GM12875 (cell line): ENCODE data around the gene RPL32.

Experiments
- H3K4me3 ChIP-seq: one replicate; pipeline ENCODE4 v1.5.1; 2011; ENCODE audit warnings: low read depth, low read length, control low read depth
- TF ChIP-seq, protein P1 (sequence below): IDR thresholded peaks from 2 replicates; pipeline ENCODE4 v1.5.1; 2011; ENCODE audit warnings: low read depth, mild to moderate bottlenecking, control low read depth, inconsistent platforms, low read length, moderate library complexity, borderline replicate concordance; ENCODE audit not compliant: insufficient read depth

Gene RPL32

DNA sequence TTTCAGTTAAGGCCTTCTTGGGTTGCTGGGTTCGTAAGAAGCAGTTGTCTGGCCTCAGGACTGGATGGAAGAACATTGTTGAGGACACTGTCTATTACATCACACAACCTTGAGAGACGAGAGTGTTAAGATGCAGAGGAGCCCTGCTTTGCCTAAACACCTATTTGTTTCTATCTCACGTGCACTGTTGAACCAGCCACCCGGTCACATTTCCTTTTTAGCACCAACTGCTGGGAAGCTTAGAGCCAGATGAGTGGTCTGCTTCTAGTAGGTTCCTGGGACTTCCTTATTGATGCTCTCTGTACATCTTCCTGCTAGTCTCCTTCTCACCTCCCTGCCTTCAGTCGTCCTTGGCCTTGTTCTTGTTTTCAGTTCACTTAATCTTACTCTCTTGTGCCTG is 22.6 kb downstream of the RPL32 start:
- TF ChIP-seq, protein P1, sequence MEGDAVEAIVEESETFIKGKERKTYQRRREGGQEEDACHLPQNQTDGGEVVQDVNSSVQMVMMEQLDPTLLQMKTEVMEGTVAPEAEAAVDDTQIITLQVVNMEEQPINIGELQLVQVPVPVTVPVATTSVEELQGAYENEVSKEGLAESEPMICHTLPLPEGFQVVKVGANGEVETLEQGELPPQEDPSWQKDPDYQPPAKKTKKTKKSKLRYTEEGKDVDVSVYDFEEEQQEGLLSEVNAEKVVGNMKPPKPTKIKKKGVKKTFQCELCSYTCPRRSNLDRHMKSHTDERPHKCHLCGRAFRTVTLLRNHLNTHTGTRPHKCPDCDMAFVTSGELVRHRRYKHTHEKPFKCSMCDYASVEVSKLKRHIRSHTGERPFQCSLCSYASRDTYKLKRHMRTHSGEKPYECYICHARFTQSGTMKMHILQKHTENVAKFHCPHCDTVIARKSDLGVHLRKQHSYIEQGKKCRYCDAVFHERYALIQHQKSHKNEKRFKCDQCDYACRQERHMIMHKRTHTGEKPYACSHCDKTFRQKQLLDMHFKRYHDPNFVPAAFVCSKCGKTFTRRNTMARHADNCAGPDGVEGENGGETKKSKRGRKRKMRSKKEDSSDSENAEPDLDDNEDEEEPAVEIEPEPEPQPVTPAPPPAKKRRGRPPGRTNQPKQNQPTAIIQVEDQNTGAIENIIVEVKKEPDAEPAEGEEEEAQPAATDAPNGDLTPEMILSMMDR: no peak
- no peak overlapping the region for H3K4me3 ChIP-seq

DNA sequence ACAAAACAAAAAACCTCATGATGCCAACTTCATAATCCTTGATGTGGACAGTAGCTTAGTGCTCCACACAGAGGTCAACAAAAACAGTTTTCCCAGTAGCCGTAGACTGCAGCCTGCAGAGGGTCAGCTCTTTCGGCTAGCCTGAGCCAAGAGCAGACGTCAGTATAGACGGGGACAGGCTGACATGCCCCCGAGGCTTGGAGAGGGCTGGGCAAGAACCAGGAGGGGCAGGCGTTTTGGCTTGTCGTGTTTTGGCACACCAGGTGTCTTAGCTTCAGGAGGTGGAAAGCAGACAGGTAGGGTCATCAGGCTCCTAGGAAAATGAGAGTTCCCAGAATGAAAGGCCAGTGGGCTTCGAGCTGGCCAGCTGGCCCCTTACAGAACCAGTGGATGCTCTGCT is 23.1 kb downstream of the RPL32 start:
- no peak overlapping the region for H3K4me3 ChIP-seq
- TF ChIP-seq, protein P1: no peak

DNA sequence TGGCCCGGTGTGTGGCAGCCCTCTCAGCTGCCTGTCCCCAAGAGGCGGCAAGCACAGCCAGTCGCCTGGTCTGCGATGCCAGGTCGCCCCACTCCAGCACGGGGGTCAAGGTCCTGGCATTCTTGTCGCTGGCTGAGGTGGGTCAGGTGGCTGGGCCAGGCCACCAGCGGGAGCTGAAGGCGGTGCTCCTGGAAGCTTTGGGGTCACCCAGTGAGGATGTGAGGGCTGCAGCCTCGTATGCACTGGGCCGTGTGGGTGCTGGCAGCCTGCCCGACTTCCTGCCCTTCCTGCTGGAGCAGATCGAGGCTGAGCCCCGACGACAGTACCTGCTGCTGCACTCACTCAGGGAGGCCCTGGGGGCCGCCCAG is 24.0 kb downstream of the RPL32 start:
- TF ChIP-seq, protein P1: no peak
- H3K4me3 ChIP-seq: no peak overlapping the region

DNA sequence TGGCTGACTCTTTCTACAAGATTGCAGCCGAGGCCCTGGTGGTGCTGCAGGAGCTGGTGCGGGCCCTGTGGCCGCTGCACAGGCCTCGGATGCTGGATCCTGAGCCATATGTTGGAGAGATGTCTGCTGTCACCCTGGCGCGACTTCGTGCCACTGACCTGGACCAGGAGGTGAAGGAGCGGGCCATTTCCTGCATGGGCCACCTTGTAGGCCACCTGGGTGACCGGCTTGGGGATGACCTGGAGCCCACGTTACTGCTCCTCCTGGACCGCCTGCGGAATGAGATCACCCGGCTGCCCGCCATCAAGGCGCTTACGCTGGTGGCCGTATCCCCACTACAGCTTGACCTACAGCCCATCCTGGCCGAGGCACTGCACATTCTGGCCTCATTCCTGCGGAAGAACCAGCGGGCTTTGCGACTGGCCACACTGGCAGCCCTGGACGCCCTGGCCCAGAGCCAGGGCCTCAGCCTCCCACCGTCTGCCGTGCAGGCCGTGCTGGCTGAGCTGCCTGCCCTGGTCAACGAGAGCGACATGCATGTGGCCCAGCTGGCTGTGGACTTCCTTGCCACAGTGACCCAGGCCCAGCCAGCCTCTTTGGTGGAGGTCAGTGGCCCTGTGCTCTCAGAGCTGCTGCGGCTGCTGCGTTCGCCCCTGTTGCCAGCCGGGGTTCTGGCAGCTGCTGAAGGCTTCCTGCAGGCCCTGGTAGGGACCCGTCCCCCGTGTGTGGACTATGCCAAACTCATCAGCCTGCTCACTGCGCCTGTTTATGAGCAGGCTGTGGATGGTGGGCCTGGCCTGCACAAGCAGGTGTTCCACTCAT is 24.6 kb downstream of the RPL32 start:
- TF ChIP-seq, protein P1: no peak

DNA sequence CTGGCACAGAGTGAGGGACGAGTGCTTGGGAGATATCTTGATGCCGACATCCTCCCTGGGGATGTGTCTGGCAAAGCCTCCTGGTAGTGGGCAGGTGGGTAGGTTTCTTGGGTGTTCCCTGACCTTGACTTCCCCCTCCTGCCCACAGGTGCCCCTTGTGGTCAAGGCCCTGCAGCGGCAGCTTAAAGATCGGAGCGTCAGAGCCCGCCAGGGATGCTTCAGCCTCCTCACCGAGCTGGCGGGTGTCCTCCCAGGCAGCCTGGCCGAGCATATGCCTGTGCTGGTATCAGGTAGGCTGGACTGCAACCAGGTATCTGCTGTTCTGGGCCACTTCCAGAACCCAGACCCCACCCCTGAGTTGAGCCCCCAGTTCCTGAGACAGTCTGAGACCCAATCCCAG is 25.6 kb downstream of the RPL32 start:
- TF ChIP-seq, protein P1: 0 out of 2 replicates have a peak, but pooled peaks have one; percentile 1
- no peak overlapping the region for H3K4me3 ChIP-seq

More for the DNA sequence above, 24.6 kb downstream of the RPL32 start:
- H3K4me3 ChIP-seq: no peak overlapping the region

DNA sequence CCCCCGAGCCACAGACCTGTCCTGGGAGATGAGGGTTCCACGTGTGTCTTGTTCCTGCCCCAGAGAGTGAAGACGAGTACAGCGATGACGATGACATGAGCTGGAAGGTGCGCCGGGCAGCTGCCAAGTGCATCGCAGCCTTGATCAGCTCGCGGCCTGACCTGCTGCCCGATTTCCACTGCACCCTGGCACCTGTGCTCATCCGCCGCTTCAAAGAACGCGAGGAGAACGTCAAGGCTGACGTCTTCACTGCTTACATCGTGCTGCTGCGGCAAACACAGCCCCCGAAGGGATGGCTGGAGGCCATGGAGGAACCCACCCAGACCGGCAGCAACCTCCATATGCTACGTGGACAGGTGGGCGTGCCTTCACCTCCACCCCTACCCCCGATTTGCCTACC is 26.3 kb downstream of the RPL32 start:
- TF ChIP-seq, protein P1: no peak

DNA sequence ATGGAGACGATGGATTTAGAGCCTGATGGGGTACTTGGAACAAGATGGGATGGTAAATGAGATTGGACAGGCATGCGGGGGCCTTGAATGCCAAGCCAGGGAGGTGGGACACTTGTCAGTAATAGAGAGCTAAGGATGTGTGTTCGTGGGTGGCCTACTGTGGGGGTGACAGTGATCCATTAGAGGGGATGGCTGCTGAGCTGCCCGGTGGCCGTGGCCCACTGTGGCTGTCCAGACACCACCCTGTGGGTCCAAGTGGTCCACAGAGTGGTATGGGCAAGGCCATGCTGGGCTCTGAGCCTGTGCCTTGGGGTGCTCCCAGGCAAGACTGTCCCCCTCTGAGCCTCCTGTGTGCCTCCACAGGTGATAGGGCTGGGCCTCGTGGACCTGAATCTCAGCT is 27.4 kb downstream of the RPL32 start:
- no peak overlapping the region for H3K4me3 ChIP-seq
- TF ChIP-seq, protein P1: no peak

More for the DNA sequence above, 26.3 kb downstream of the RPL32 start:
- no peak overlapping the region for H3K4me3 ChIP-seq
